Measurements from ENCODE around the gene ARL16. TPM values are rescaled to one million over a fixed set of nuclear protein-coding genes. Genes with fewer than 3 reads are reported as not detected.

Gene ARL16
- total RNA-seq, 1 experiment from 2014 or later, result 47.5 TPM

DNA sequence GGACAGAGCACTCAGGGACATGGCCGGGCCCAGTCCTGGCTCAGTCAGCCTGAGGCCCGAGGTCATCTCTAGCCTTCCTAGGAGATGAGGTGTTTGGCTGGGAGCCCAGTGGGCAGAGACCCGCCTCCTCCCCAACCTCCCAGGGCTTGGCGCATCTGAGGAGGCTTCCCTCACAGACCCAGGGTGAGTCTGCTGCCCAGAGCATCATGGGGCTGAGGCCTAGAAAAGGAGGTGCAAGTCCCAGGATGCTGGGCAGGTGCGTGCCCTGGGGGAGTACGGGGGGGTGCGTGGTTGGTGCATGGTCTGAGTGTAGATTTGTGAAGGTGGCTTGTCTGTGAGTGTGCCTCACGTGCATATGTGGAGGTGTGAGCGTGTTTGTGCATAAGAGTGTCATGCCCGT lies 31.9 kb downstream of the ARL16 start:
- H3K4me1 ChIP-seq (ENCODE audit: control insufficient read depth in 1 of 2, insufficient read depth in 2 of 2, low read length in 2 of 2), result peaks cover 7 to 19% of the 10 kb centered on the region in 2 experiments; a peak in 3 of 4 replicates
- H3K36me3 ChIP-seq (ENCODE audit: control insufficient read depth in 1 of 2, insufficient read depth in 2 of 2, low read length in 2 of 2), result no peaks in the 10 kb centered on the region
- TF ChIP-seq CTCF (IDR thresholded peaks at IDR 0.05 in 2 of 3, conservative IDR thresholded peaks at IDR 0.05 in 1 of 3; ENCODE audit: borderline replicate concordance in 1 of 3, insufficient read depth in 1 of 3, low read depth in 2 of 3, low read length in 2 of 3), result no peak
- no peak for TF ChIP-seq EZH2phosphoT487 (IDR thresholded peaks at IDR 0.05; ENCODE audit: borderline replicate concordance)
- TF ChIP-seq POLR2A (IDR thresholded peaks at IDR 0.05; ENCODE audit: borderline replicate concordance, extremely low read depth, insufficient read depth, insufficient read length), result no peak
- no peak for TF ChIP-seq ZFX (IDR thresholded peaks at IDR 0.05)
- H3K79me2 ChIP-seq (ENCODE audit: insufficient read depth, low read length), result no peaks in the 10 kb centered on the region
- ATAC-seq (peak; percentile 78), DNase-seq (ENCODE audit: low read depth, low spot score) (no peak)
- no TSS peak for BruUV-seq (replicated peaks)
- no peak overlapping the region for H3K4me3 ChIP-seq (replicated peaks in 1 of 2; ENCODE audit: low read depth in 1 of 2, low read length in 2 of 2)
- ChIA-PET POLR2A (no interaction called here), RAD21 (ENCODE audit: low non-redundant PET in 1 of 2, low total read pairs in 2 of 2, uncharacterized antibody in 2 of 2, unreplicated experiment in 2 of 2) (no interaction called here), CTCF (no interaction called here)
- H4K20me1 ChIP-seq (ENCODE audit: insufficient read depth), result no peaks in the 10 kb centered on the region
- no peaks in the 10 kb centered on the region for H3K27me3 ChIP-seq (ENCODE audit: insufficient read depth, low read length)
- H3K9me2 ChIP-seq (ENCODE audit: insufficient read depth), result no peaks in the 10 kb centered on the region
- peaks cover 0 to 5% of the 10 kb centered on the region in 2 experiments; a peak in 1 of 4 replicates for H3K9me3 ChIP-seq (ENCODE audit: control insufficient read depth in 1 of 2, insufficient read depth in 1 of 2, low read depth in 1 of 2, low read length in 2 of 2)
- H2AFZ ChIP-seq (ENCODE audit: low read depth, low read length, poor library complexity, severe bottlenecking), result no peak overlapping the region
- H3K9ac ChIP-seq (ENCODE audit: low read length), result no peak overlapping the region
- intact Hi-C loops (cut with micrococcal nuclease), result no loop called here
- no peak overlapping the region; the same call in 1 of the 2 replicates for H3K27ac ChIP-seq (ENCODE audit: low read depth, low read length)
- peak overlapping the region; percentile 49 for H3K4me2 ChIP-seq (ENCODE audit: low read length)

DNA sequence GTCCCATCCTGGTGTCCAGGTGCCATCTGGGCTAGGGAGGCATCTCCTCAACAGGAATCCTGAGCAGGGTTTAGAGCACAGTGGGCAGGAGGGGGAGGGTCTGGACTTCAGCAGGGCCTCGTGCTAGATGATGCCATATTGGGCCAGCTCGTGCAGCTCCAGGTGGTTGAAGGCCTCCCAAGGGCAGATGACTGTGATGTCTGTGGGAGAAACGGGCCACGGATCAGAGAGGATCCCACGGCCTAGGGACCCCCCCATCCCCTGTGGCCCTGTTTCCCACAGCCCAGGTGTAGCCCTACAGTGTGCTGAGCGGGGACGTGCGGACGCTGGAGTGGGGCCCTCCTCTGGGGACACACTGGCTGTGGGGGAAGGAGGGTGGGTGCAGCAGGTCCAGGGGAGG lies 32.6 kb downstream of the ARL16 start:
- POLR2A ChIA-PET, result no interaction called here
- intact Hi-C loops (cut with micrococcal nuclease), result no loop called here
- CTCF ChIA-PET, result no interaction called here

More for the DNA sequence above, 32.6 kb downstream of the ARL16 start:
- H3K4me1 ChIP-seq (ENCODE audit: control insufficient read depth in 1 of 2, insufficient read depth in 2 of 2, low read length in 2 of 2), result peaks cover 7 to 19% of the 10 kb centered on the region in 2 experiments; a peak in 3 of 4 replicates
- no peaks in the 10 kb centered on the region for H4K20me1 ChIP-seq (ENCODE audit: insufficient read depth)
- no TSS peak for BruUV-seq (replicated peaks)
- H3K27me3 ChIP-seq (ENCODE audit: insufficient read depth, low read length), result no peaks in the 10 kb centered on the region
- H3K27ac ChIP-seq (ENCODE audit: low read depth, low read length), result no peak overlapping the region; the same call in 1 of the 2 replicates
- peaks cover 0 to 5% of the 10 kb centered on the region in 2 experiments; a peak in 1 of 4 replicates for H3K9me3 ChIP-seq (ENCODE audit: control insufficient read depth in 1 of 2, insufficient read depth in 1 of 2, low read depth in 1 of 2, low read length in 2 of 2)
- TF ChIP-seq EZH2phosphoT487 (IDR thresholded peaks at IDR 0.05; ENCODE audit: borderline replicate concordance), result no peak
- no peak for TF ChIP-seq RAD21 (IDR thresholded peaks at IDR 0.05; ENCODE audit: low read depth)
- no peak for TF ChIP-seq CBX3 (IDR thresholded peaks at IDR 0.05; ENCODE audit: low read depth)
- no peak for TF ChIP-seq EZH2 (IDR thresholded peaks at IDR 0.05)
- TF ChIP-seq EGR1 (IDR thresholded peaks at IDR 0.05; ENCODE audit: low read depth), result no peak
- no peak for TF ChIP-seq SIN3A (IDR thresholded peaks at IDR 0.05; ENCODE audit: low read depth)
- no peak for TF ChIP-seq JUND (IDR thresholded peaks at IDR 0.05)
- TF ChIP-seq TCF7L2 (IDR thresholded peaks at IDR 0.05; ENCODE audit: borderline replicate concordance, extremely low read depth, insufficient read depth, insufficient read length), result no peak
- TF ChIP-seq CTCF (IDR thresholded peaks at IDR 0.05 in 2 of 3, conservative IDR thresholded peaks at IDR 0.05 in 1 of 3; ENCODE audit: borderline replicate concordance in 1 of 3, insufficient read depth in 1 of 3, low read depth in 2 of 3, low read length in 2 of 3), result no peak
- no peak for TF ChIP-seq SRF (IDR thresholded peaks at IDR 0.05; ENCODE audit: low read depth)
- TF ChIP-seq ZNF274 (IDR thresholded peaks at IDR 0.05; ENCODE audit: low read depth, low read length), result no peak
- TF ChIP-seq CEBPB (IDR thresholded peaks at IDR 0.05; ENCODE audit: low read depth), result no peak
- TF ChIP-seq POLR2A (IDR thresholded peaks at IDR 0.05; ENCODE audit: borderline replicate concordance, extremely low read depth, insufficient read depth, insufficient read length), result no peak
- TF ChIP-seq ZFX (IDR thresholded peaks at IDR 0.05), result no peak
- TF ChIP-seq ATF3 (IDR thresholded peaks at IDR 0.05), result no peak
- DNase-seq (ENCODE audit: low read depth, low spot score) (no peak), ATAC-seq (no peak)
- no peak overlapping the region for H3K4me2 ChIP-seq (ENCODE audit: low read length)
- RAD21 ChIA-PET (ENCODE audit: low non-redundant PET in 1 of 2, low total read pairs in 2 of 2, uncharacterized antibody in 2 of 2, unreplicated experiment in 2 of 2), result no interaction called here
- no peaks in the 10 kb centered on the region for H3K36me3 ChIP-seq (ENCODE audit: control insufficient read depth in 1 of 2, insufficient read depth in 2 of 2, low read length in 2 of 2)
- H3K9me2 ChIP-seq (ENCODE audit: insufficient read depth), result no peaks in the 10 kb centered on the region
- H2AFZ ChIP-seq (ENCODE audit: low read depth, low read length, poor library complexity, severe bottlenecking), result no peak overlapping the region
- H3K9ac ChIP-seq (ENCODE audit: low read length), result no peak overlapping the region
- H3K4me3 ChIP-seq (replicated peaks in 1 of 2; ENCODE audit: low read depth in 1 of 2, low read length in 2 of 2), result no peak overlapping the region
- no peaks in the 10 kb centered on the region for H3K79me2 ChIP-seq (ENCODE audit: insufficient read depth, low read length)
